Posterior vena cava (tissue), 2 donors: ENCODE measurements around the gene ETFBKMT. TPM values are rescaled to one million over a fixed set of nuclear protein-coding genes. Genes with fewer than 3 reads are reported as not detected.
A peak's percentile ranks its signal among the peaks of the same experiment; 100 is the strongest.

Experiments used
- DNase-seq: peaks from one replicate; pipeline ENCODE4 v3.0.0-alpha.2; 2020; ENCODE audit warnings: low spot score
- intact Hi-C, 2 donors: fragments of 100-400 bp; cut with DNase I; formaldehyde crosslinking; loops; one replicate each; pipeline versions ENCODE4 v1.14.1 to v1.14.2; 2022 to 2023
- long read RNA-seq, 2 donors: library from polyadenylated mRNA; unstranded; transcript quantifications; one replicate each; pipeline ENCODE4 v2.0.0, GENCODE V29; 2020 to 2021
- total RNA-seq, 2 donors: library from RNA; stranded (reverse); fragmentation: NEBNext Ultra II Directional; extraction: Animal tissue kit (Norgen Biotek cat#: 25700); gene quantifications; one replicate each; pipeline ENCODE4 v1.2.1, GENCODE V29; 2021
- donor health status: DM: yes; HTN: yes; CAD: no.
- donor health status: DM: yes; HTN: yes; CAD: no.

Gene ETFBKMT
- 1 to 10 TPM; 2.9 to 3.2 TPM for total RNA-seq
- long read RNA-seq, donor 1, full-length matches to known transcripts: 1 of 4 reads
- long read RNA-seq, donor 1, partial matches to known transcripts: 0 of 4 reads
- long read RNA-seq, donor 1, other reads (novel, unspliced or antisense): 3 of 4 reads
- long read RNA-seq, donor 2, partial matches to known transcripts: 1 of 4 reads
- long read RNA-seq, donor 2, other reads (novel, unspliced or antisense): 3 of 4 reads

DNA sequence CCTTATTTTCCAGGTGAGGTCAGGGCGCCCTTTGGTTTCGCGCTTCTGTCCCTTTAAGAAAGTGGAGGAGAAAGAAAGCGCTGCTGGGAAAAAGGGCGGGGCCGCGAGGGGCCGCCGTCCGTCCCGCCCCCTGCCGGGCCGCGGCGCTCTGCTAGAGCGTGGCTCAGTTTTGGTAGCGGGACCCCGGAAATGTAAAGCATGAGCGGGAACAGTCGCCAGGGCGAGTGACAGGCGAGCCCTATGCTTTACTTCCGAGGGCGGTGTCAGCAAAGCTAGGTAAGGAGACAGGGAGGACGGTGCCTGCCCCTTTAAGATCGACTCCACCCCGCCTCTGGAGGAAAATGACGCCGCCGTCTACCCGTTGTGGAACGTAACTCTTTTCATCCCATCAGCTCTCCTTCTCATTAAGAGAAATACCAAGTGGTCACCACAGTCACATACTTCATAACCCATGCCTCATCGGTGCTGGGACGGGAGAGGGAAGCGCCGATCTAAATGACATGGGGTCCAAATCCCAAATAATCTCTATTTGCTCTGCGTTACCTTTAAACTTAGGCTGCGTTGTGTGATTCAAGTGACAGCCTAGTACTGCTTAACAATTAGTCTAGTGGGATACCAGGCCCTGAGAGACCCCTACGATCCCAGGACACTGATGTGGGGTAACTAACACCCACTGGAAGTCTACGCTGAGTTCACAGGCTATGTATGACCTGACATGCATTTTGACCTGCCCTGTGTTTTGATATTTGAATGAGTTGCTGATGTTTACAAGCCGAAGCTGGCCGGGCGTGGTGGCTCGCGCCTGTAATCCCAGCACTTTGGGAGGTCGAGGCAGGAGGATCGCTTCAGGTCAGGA is at the start of gene ETFBKMT:
Gene ETFBKMT (plus strand): TSS at position 602 of the 856 bp plus-strand sequence. CDS start 2,266 bp downstream, outside the sequence.
- intact Hi-C loops: loop anchor here in 1 of 2 donors (10.0 kb wide), 1 partner anchor 645 kb away; no protein-coding TSS in a partner anchor
- DNase-seq: peak; percentile 95

- intact Hi-C loops: no loop called here
These were observed 46.7 kb upstream of the ETFBKMT start for GRCh38 chr12:31612819-31613218.

DNA sequence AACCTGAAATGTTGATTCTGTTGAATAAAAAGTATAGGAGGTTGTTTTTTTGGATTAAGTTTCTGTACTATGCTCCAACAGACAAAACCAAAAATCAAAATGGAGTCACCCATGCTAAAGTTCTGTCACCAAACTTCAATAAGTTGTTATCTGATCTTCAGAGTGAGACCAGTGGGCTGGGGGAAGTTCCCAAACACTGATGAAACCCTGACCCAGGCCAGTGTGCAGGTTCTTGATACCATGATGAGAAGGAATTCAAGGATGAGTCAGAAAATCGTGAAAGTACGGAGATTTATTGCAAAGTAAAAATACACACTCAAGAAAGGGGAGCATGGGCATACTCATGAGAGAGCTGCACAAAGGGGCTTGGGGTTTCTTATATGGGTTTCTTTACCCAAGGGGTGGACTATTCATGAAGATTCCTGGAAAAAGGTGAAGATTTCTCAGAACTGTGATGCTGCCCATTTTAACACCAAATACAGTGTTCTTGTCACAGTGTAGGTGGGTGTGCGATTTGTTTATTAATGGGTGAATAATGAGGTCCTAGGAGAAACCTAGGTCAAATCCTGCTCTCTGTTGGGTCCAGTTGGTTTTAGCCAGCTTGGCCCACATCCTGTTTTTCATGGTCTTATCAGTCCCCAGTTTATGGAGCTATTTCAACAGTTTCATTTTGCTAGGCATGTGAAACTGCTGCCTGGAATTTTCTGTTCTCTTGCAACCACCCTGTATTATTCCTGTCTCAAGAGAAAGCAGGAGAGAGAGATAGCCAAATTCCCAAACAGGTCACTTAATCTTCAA is 41.1 kb upstream of the ETFBKMT start:
- intact Hi-C loops: no loop called here
- no peak for DNase-seq

More at GRCh38 chr12:31612819-31613218, 46.7 kb upstream of the ETFBKMT start:
- no peak for DNase-seq

DNA sequence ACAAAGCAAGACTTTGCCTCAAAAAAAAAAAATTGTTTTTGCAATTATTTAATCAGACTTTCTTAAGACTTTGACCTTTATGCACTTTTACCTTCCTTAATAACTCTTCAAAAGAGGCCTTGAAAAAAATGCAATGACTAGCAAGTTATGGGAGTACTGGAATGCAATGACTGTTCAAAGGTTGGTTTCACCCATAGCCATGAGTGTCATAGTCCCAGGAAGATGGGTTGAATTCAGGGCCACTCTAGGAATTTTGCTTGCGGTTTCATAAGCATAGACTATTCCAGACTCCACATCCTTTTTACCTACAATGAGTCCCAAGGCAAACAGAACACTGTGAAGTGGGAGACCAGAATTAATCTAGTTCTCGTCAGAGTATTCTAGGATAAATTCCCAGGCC is 39.2 kb upstream of the ETFBKMT start:
- intact Hi-C loops: loop anchor here in 1 of 2 donors (10.0 kb wide), 1 partner anchor 46 kb away; no protein-coding TSS in a partner anchor
- DNase-seq: no peak

GRCh38 chr12:31622038-31622437 is 37.5 kb upstream of the ETFBKMT start:
- DNase-seq: no peak
- intact Hi-C loops: loop anchor here in 1 of 2 donors (10.0 kb wide), 1 partner anchor 47 kb away; no protein-coding TSS in a partner anchor

- intact Hi-C loops: loop anchor here in 1 of 2 donors (10.0 kb wide), 1 partner anchor 52 kb away; no protein-coding TSS in a partner anchor
- DNase-seq: no peak
These were observed 33.1 kb upstream of the ETFBKMT start for GRCh38 chr12:31626270-31626995.

DNA sequence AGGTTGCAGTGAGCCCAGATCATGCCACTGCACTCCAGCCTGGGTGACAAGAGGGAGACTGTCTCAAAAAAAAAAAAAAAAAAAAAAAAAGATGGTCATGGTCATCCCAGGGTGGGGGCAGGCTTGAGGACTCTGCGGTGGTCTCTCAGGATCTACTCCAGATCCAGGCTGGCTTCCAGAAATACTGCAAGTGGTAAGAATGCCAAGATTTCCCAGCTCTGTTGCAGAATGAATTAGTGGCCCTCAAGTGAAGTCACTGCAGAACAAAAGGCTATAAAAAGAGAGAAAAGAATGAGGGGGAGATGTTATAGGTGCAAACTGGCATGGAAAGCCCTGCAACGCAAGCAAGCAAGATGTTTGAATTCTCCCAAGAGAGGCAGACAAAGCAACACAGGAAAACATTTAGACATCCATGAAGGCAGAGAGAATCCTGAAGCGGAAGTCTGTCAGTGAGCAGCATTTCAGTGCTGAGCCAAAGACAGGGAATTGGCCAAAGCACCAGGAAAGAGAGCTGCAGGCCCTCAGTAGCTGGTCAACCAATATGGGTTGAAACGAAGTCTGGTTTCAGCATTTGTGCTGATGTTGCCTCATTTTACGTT is 31.9 kb upstream of the ETFBKMT start:
- DNase-seq: no peak
- intact Hi-C loops: loop anchor here in 1 of 2 donors (10.0 kb wide), 1 partner anchor 53 kb away; no protein-coding TSS in a partner anchor

DNA sequence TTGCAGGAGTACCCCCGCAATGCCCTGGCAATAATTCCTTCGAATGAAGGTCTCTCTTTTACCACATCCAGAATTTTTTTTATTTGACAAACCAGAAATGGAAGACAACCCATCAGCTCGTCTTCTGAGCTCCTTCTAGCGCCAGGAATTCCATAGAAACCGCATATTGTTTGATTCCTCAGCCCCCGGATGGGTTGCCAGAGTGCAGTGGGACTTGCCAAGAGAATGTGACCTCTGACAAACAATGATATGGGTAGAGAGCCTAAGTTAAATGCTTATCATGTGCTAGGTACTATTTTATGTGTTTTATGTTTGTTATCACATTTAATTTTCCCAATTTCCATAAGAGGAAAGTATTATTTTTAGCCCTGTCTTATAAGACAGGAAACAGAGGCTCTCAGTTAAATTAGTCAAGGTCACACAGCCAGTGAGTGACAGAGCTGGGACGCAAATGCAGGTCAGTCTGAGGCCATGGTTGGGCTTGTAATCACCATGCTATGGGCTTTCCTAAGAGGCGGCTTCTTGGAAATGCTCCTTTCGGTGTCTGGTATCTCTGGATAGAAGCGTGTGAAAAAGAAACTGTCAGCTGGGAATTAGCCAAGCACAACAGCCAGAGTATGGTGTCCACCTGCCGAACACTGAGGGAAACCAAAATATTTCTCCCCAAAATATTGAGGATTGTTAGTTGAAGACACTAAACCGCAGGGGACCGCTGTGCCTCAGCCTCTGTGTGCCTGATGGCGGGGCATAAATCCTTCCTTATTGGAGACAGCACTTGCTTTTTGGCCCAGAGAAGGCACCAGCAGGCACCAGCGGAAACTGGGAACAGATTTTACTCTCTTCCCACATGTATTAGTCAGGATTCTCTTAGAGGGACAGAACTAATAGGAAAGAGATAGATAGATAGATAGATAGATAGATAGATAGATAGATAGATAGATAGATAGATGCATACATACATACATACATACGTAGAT is 29.4 kb upstream of the ETFBKMT start:
- no peak for DNase-seq
- intact Hi-C loops: loop anchor here in 1 of 2 donors (10.0 kb wide), 1 partner anchor 55 kb away; no protein-coding TSS in a partner anchor

DNA sequence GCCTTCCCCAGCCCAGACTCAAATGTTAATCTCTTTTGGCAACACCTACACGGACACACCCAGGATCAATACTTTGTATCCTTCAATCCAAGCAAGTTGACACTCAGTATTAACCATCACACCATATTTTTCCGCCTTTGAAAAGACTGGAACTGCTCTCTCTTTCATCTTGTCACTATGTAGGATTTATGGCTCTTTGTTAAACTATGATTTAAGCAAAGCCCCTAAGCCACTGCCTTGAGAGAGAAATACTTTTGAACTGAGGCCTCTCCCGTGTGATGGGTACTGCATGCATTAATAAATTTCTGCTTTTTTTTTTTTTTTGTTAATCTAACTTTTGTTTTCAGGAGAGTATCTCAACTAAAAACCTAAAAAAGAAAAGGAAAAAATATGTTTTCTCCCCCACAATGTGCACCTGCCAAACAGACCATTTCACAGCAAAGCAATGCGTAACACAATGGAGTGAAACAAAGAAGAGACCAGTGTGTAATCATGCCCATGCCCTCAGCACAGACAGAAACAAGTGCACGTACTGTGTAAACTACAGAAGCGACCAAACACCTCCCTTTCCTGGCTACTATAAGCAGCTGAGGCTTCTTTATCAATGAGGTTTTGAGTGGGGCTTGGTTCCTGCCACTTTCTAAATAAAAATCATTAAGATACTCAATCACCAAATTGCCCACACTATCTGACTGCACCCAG is 28.3 kb upstream of the ETFBKMT start:
- intact Hi-C loops: no loop called here

GRCh38 chr12:31631809-31632208 is 27.7 kb upstream of the ETFBKMT start:
- no peak for DNase-seq
- intact Hi-C loops: no loop called here

More for the DNA sequence above, 28.3 kb upstream of the ETFBKMT start:
- DNase-seq: no peak

- intact Hi-C loops: no loop called here
- no peak for DNase-seq
These were observed 26.0 kb upstream of the ETFBKMT start for GRCh38 chr12:31633464-31633863.

DNA sequence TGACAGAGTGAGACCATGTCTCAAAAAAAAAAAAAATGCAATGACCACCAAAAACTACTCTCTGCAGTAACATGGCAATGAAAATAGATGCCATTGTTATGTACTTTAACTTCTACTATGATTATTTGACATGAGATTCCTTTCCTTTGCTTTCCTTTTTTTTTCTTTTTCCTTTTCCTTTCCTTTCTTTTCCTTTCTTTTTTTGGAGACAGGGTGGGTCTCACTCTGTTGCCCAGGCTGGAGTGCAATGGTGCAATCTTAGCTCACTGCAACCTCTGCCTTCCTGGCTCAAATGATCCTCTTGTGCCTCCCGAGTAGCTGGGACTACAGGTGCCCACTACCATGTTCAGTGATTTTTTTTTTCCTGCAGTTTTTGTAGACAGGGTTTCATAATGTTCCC is 24.9 kb upstream of the ETFBKMT start:
- no peak for DNase-seq
- intact Hi-C loops: loop anchor here in 1 of 2 donors (5.0 kb wide), 1 partner anchor 232 kb away; no protein-coding TSS in a partner anchor

- DNase-seq: no peak
- intact Hi-C loops: no loop called here
These were observed 17.9 kb upstream of the ETFBKMT start for GRCh38 chr12:31641509-31642090.

DNA sequence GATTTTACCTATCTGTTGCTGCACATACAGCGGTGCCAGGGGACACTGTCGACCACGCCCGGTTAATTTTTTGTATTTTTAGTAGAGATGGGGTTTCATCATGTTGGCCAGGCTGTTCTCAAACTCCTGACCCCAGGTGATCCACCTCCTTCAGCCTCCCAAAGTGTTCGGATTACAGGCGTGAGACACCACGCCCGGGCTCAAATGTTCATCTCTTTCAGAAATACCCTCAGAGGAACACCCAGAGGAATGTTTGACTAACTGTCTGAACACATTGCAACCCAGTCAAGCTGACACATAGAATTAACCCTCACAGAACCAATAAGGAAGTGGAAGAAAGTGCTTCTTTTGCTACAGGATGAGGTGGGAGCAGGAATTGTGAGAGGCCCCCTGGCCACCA is 15.0 kb upstream of the ETFBKMT start:
- intact Hi-C loops: no loop called here

GRCh38 chr12:31645924-31646323 is 13.6 kb upstream of the ETFBKMT start:
- no peak for DNase-seq
- intact Hi-C loops: no loop called here

More for the DNA sequence above, 15.0 kb upstream of the ETFBKMT start:
- no peak for DNase-seq

GRCh38 chr12:31647086-31647491 is 12.4 kb upstream of the ETFBKMT start:
- intact Hi-C loops: no loop called here
- no peak for DNase-seq
